GM18951 (cell line): ENCODE data around the gene MDFIC.

Source experiments
- POLR2A ChIP-seq: IDR thresholded peaks from 4 replicates; pipeline ENCODE4 v1.6.1; 2011; ENCODE audit warnings: mild to moderate bottlenecking; ENCODE audit not compliant: insufficient read length, insufficient read depth; ENCODE audit errors: extremely low read depth
- in situ Hi-C: fragments of 300-500 bp; cut with MboI; formaldehyde crosslinking; loops from one replicate; pipeline ENCODE4 v1.12.0; 2022; ENCODE audit warnings: low sequenced_read_pairs, mixed read lengths, inconsistent platforms; ENCODE audit not compliant: unreplicated experiment

Gene MDFIC

GRCh38 chr7:114944745-114945625 lies 23.1 kb downstream of the MDFIC start:
- in situ Hi-C loops, result no loop called here
- TF ChIP-seq POLR2A, result no peak

GRCh38 chr7:114949231-114949630 lies 27.3 kb downstream of the MDFIC start:
- in situ Hi-C loops, result no loop called here

GRCh38 chr7:114952296-114952695 lies 30.4 kb downstream of the MDFIC start:
- TF ChIP-seq POLR2A, result no peak
- in situ Hi-C loops, result no loop called here

More at GRCh38 chr7:114949231-114949630, 27.3 kb downstream of the MDFIC start:
- no peak for TF ChIP-seq POLR2A

GRCh38 chr7:114953724-114954123 lies 31.8 kb downstream of the MDFIC start:
- in situ Hi-C loops, result no loop called here
- TF ChIP-seq POLR2A, result no peak

GRCh38 chr7:114956702-114957101 lies 34.8 kb downstream of the MDFIC start:
- in situ Hi-C loops, result no loop called here
- TF ChIP-seq POLR2A, result no peak

- in situ Hi-C loops, result no loop called here
Observed at GRCh38 chr7:114957444-114957843, 35.5 kb downstream of the MDFIC start.

GRCh38 chr7:114959931-114960330 lies 38.0 kb downstream of the MDFIC start:
- in situ Hi-C loops, result no loop called here
- TF ChIP-seq POLR2A, result no peak

More at GRCh38 chr7:114957444-114957843, 35.5 kb downstream of the MDFIC start:
- TF ChIP-seq POLR2A, result no peak

GRCh38 chr7:114962441-114962840 lies 40.5 kb downstream of the MDFIC start:
- TF ChIP-seq POLR2A, result no peak
- in situ Hi-C loops, result no loop called here

GRCh38 chr7:114966156-114966555 lies 44.3 kb downstream of the MDFIC start:
- TF ChIP-seq POLR2A, result no peak
- in situ Hi-C loops, result no loop called here

GRCh38 chr7:114969096-114969495 lies 47.2 kb downstream of the MDFIC start:
- in situ Hi-C loops, result no loop called here
- TF ChIP-seq POLR2A, result no peak

- in situ Hi-C loops, result no loop called here
- TF ChIP-seq POLR2A, result no peak
Observed at GRCh38 chr7:114970308-114970707, 48.4 kb downstream of the MDFIC start.

GRCh38 chr7:114970732-114971131 lies 48.8 kb downstream of the MDFIC start:
- TF ChIP-seq POLR2A, result no peak

GRCh38 chr7:114972567-114972966 lies 50.7 kb downstream of the MDFIC start:
- no peak for TF ChIP-seq POLR2A
- in situ Hi-C loops, result no loop called here

More at GRCh38 chr7:114970732-114971131, 48.8 kb downstream of the MDFIC start:
- in situ Hi-C loops, result no loop called here

GRCh38 chr7:114973147-114973546 lies 51.3 kb downstream of the MDFIC start:
- in situ Hi-C loops, result no loop called here
- TF ChIP-seq POLR2A, result no peak
